MCF 10A (cell line): ENCODE data around the gene RNF157. TPM values are rescaled to one million over a fixed set of nuclear protein-coding genes. Genes with fewer than 3 reads are reported as not detected.

Experiments used
- BruUV-seq: library from RNA; stranded (reverse); fragments of 400-500 nt; replicated peaks from 2 replicates; lab custom pipeline; 2021; lab: Mats Ljungman, UMichigan
- CTCF ChIA-PET: fragments of 300-600 bp; sonication (Branson Sonifier 250); formaldehyde crosslinking; extraction: SDS; loops from one replicate; lab custom pipeline; 2021; ENCODE audit warnings: antibody characterized with exemption, inconsistent platforms; lab: Yijun Ruan, JAX
- POLR2A ChIA-PET: fragments of 300-600, 350-650 bp; sonication (Branson Sonifier 250); formaldehyde crosslinking; extraction: SDS; loops from one replicate; lab custom pipeline; 2020; ENCODE audit warnings: antibody characterized with exemption, inconsistent platforms; lab: Yijun Ruan, JAX
- DNase-seq: peaks from one replicate; pipeline ENCODE4 v3.0.0-alpha.2; 2018; ENCODE audit not compliant: unreplicated experiment
- H3K27ac Mint-ChIP-seq: one replicate; pipeline ENCODE4 v1.8.0; 2022; ENCODE audit warnings: mild to moderate bottlenecking, low read depth, mixed read lengths; ENCODE audit not compliant: unreplicated experiment
- H3K27me3 Mint-ChIP-seq: one replicate; pipeline ENCODE4 v1.8.0; 2022; ENCODE audit warnings: mixed read lengths; ENCODE audit not compliant: insufficient read depth, unreplicated experiment
- H3K36me3 Mint-ChIP-seq: one replicate; pipeline ENCODE4 v1.8.0; 2022; ENCODE audit warnings: mild to moderate bottlenecking, moderate library complexity, mixed read lengths; ENCODE audit not compliant: insufficient read depth, unreplicated experiment
- H3K4me1 Mint-ChIP-seq: one replicate; pipeline ENCODE4 v1.8.0; 2022; ENCODE audit warnings: mixed read lengths; ENCODE audit not compliant: insufficient read depth, unreplicated experiment
- H3K4me3 Mint-ChIP-seq: one replicate; pipeline ENCODE4 v1.8.0; 2022; ENCODE audit warnings: mild to moderate bottlenecking, moderate library complexity, mixed read lengths; ENCODE audit not compliant: unreplicated experiment
- H3K9me3 Mint-ChIP-seq: one replicate; pipeline ENCODE4 v1.8.0; 2022; ENCODE audit warnings: mixed read lengths; ENCODE audit not compliant: unreplicated experiment
- CTCF ChIP-seq: fragments of 200-600 bp; IDR thresholded peaks from one replicate; pipeline ENCODE4 v1.8.0; 2022; ENCODE audit warnings: antibody characterized with exemption, mild to moderate bottlenecking; ENCODE audit not compliant: unreplicated experiment
- intact Hi-C: fragments of 100-400 bp; cut with micrococcal nuclease; formaldehyde crosslinking; loops from 2 replicates; pipeline ENCODE4 v1.14.1; 2022
- total RNA-seq: library from RNA; stranded (reverse); gene quantifications from 2 replicates; pipeline ENCODE4 v1.2.3, GENCODE V29; 2022

Gene RNF157
- total RNA-seq, 1 experiment from 2014 or later: 0.44 TPM

GRCh38 chr17:76223802-76224201 is 16.5 kb downstream of the RNF157 start:
- Mint-ChIP-seq H3K4me1 (no peaks in the 10 kb centered on the region), H3K27ac (no peak overlapping the region), H3K36me3 (no peaks in the 10 kb centered on the region), H3K27me3 (peaks cover 12% of the 10 kb centered on the region), H3K9me3 (no peaks in the 10 kb centered on the region), H3K4me3 (no peak overlapping the region)
- DNase-seq: no peak
- intact Hi-C loops: no loop called here
- POLR2A ChIA-PET: interaction anchor here (0.8 kb wide), 1 partner anchor 10 kb away, joined by 3 read pairs; no protein-coding TSS in a partner anchor
- no peak for TF ChIP-seq CTCF
- CTCF ChIA-PET: no interaction called here
- BruUV-seq: no TSS peak

DNA sequence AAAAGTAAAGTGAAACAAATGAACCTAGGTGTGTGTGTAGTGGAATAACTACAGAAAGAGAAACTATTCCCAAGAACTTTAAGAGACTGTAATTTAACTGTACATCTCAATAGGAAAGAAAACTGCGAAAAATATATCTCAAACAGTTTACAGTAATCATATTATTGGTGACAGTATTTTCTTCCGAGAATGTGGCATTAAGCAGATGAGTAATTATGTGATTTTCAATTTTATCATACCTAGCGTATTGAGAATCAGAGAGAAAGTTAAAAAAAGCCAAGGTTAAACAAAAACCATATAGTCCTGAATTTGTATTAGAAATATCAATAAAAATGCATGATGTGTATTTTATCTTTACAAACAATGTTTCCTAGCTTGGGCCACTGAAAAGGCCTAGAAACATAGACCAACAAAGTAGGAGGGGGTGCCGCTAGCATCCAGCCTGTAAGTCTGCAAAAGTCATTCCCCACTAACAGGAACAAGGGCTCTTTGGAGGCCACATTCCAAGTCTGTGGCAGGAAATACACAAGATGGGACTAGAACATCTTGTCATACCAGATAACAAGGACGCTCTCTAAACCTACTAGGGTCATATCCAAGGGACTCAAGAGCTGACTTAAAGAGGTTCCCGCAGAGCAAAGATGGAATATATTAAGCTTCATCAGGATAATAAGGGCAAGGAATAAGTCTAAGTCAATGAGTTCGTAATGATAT is 20.5 kb downstream of the RNF157 start:
- ChIA-PET POLR2A (no interaction called here), CTCF (interaction anchor here (0.6 kb wide), 1 partner anchor 39 kb away, joined by 3 read pairs; no protein-coding TSS in a partner anchor)
- Mint-ChIP-seq H3K4me3 (no peak overlapping the region), H3K4me1 (no peaks in the 10 kb centered on the region), H3K27ac (no peak overlapping the region), H3K9me3 (no peaks in the 10 kb centered on the region), H3K36me3 (no peaks in the 10 kb centered on the region), H3K27me3 (no peaks in the 10 kb centered on the region)
- intact Hi-C loops: no loop called here
- TF ChIP-seq CTCF: no peak
- no peak for DNase-seq
- BruUV-seq: no TSS peak

GRCh38 chr17:76217081-76217480 is 23.2 kb downstream of the RNF157 start:
- ChIA-PET POLR2A (interaction anchor here (1.0 kb wide), 1 partner anchor 29 kb away, joined by 3 read pairs; no protein-coding TSS in a partner anchor), CTCF (interaction anchor here (0.6 to 1.0 kb wide), 2 partner anchors 18 to 27 kb away, joined by 3 to 4 read pairs; no protein-coding TSS in a partner anchor)
- TF ChIP-seq CTCF: no peak
- H3K4me1 Mint-ChIP-seq: no peaks in the 10 kb centered on the region
- H3K9me3 Mint-ChIP-seq: no peaks in the 10 kb centered on the region
- no TSS peak for BruUV-seq
- no peak overlapping the region for H3K27ac Mint-ChIP-seq
- no peak for DNase-seq
- no peaks in the 10 kb centered on the region for H3K36me3 Mint-ChIP-seq
- no peaks in the 10 kb centered on the region for H3K27me3 Mint-ChIP-seq
- H3K4me3 Mint-ChIP-seq: no peak overlapping the region
- intact Hi-C loops: no loop called here

GRCh38 chr17:76213491-76213890 is 26.8 kb downstream of the RNF157 start:
- Mint-ChIP-seq H3K27ac (no peak overlapping the region), H3K4me1 (no peaks in the 10 kb centered on the region), H3K4me3 (no peak overlapping the region), H3K27me3 (no peaks in the 10 kb centered on the region), H3K36me3 (no peaks in the 10 kb centered on the region), H3K9me3 (no peaks in the 10 kb centered on the region)
- no peak for TF ChIP-seq CTCF
- BruUV-seq: no TSS peak
- DNase-seq: no peak
- POLR2A ChIA-PET: interaction anchor here (1.2 kb wide), 1 partner anchor 51 kb away, joined by 3 read pairs; the partner anchor contains the start of gene UBALD2
- intact Hi-C loops: no loop called here
- CTCF ChIA-PET: interaction anchor here (0.6 kb wide), 1 partner anchor 161 kb away, joined by 4 read pairs; no protein-coding TSS in a partner anchor
